HepG2 (cell line): ENCODE measurements around the gene MSMB. TPM values are rescaled to one million over a fixed set of nuclear protein-coding genes. Genes with fewer than 3 reads are reported as not detected.
A peak's percentile ranks its signal among the peaks of the same experiment; 100 is the strongest.

Source experiments
- BCL6 ChIP-seq: IDR thresholded peaks from 2 replicates; pipeline ENCODE4 v1.6.1; 2016; ENCODE audit warnings: missing genetic modification reagents, missing compliant biosample characterization
- CEBPZ ChIP-seq: IDR thresholded peaks from 2 replicates; pipeline ENCODE4 v1.6.1; 2012; ENCODE audit warnings: low read length, improper control_type of control experiment
- ISL2 ChIP-seq: sonication (generic); formaldehyde crosslinking; IDR thresholded peaks from 2 replicates; pipeline ENCODE4 v1.5.0; 2020; ENCODE audit warnings: missing genetic modification reagents
- KMT2B ChIP-seq: IDR thresholded peaks from 2 replicates; pipeline ENCODE4 v1.6.1; 2016; ENCODE audit warnings: missing genetic modification reagents, missing compliant biosample characterization
- LCORL ChIP-seq, 2 experiments: fragments of 450-650 bp in 1 of 2; sonication (generic) in 1 of 2; formaldehyde crosslinking in 1 of 2; IDR thresholded peaks; 2 replicates each; pipeline versions ENCODE4 v1.5.0 to v1.6.1; 2017 to 2020; ENCODE audit warnings: antibody characterized with exemption in 1 of 2, missing genetic modification reagents in 1 of 2
- NBN ChIP-seq: fragments of 450-650 bp; conservative IDR thresholded peaks from 2 replicates; pipeline ENCODE4 v1.6.1; 2017
- NFKB2 ChIP-seq: sonication (generic); formaldehyde crosslinking; IDR thresholded peaks from 2 replicates; pipeline ENCODE4 v1.4.0; 2020; ENCODE audit warnings: missing genetic modification reagents, borderline replicate concordance
- REPIN1 ChIP-seq: sonication (generic); formaldehyde crosslinking; IDR thresholded peaks from 2 replicates; pipeline ENCODE4 v1.8.0; 2022; ENCODE audit warnings: missing genetic modification reagents, low read depth, mild to moderate bottlenecking, borderline replicate concordance
- SMARCC2 ChIP-seq: fragments of 450-650 bp; IDR thresholded peaks from 2 replicates; pipeline ENCODE4 v1.6.1; 2017; ENCODE audit warnings: antibody characterized with exemption, mild to moderate bottlenecking
- TMF1 ChIP-seq: sonication (generic); formaldehyde crosslinking; IDR thresholded peaks from 2 replicates; pipeline ENCODE4 v1.8.1; 2022; ENCODE audit warnings: low read depth, missing genetic modification reagents
- YEATS4 ChIP-seq: sonication (generic); formaldehyde crosslinking; IDR thresholded peaks from 2 replicates; pipeline ENCODE4 v1.4.0; 2020; ENCODE audit warnings: missing genetic modification reagents, borderline replicate concordance
- ZBTB1 ChIP-seq: sonication (generic); formaldehyde crosslinking; IDR thresholded peaks from 2 replicates; pipeline ENCODE4 v1.4.0; 2020; ENCODE audit warnings: missing genetic modification reagents, borderline replicate concordance
- ZNF180 ChIP-seq: sonication (generic); formaldehyde crosslinking; IDR thresholded peaks from 2 replicates; pipeline ENCODE4 v1.4.0; 2020; ENCODE audit warnings: low read depth, missing genetic modification reagents, borderline replicate concordance
- ZNF317 ChIP-seq: sonication (generic); formaldehyde crosslinking; IDR thresholded peaks from 2 replicates; pipeline ENCODE4 v1.5.0; 2020; ENCODE audit warnings: mild to moderate bottlenecking, missing genetic modification reagents
- ZNF441 ChIP-seq: sonication (generic); formaldehyde crosslinking; IDR thresholded peaks from 2 replicates; pipeline ENCODE4 v1.7.0; 2021; ENCODE audit warnings: missing genetic modification reagents, borderline replicate concordance
- ZNF672 ChIP-seq: sonication (generic); formaldehyde crosslinking; IDR thresholded peaks from 2 replicates; pipeline ENCODE4 v1.8.1; 2022; ENCODE audit warnings: missing genetic modification reagents
- ZNF674 ChIP-seq: sonication (generic); formaldehyde crosslinking; IDR thresholded peaks from 2 replicates; pipeline ENCODE4 v1.5.0; 2020; ENCODE audit warnings: low read depth, mild to moderate bottlenecking, missing genetic modification reagents
- ZNF691 ChIP-seq: sonication (generic); formaldehyde crosslinking; IDR thresholded peaks from 2 replicates; pipeline ENCODE4 v1.4.0; 2020; ENCODE audit warnings: missing genetic modification reagents, low read depth, mild to moderate bottlenecking, borderline replicate concordance
- polyA plus RNA-seq, 8 experiments: library from polyadenylated mRNA; depleted of rRNA in 3 of 8; stranded (reverse) in 7 of 8; unstranded in 1 of 8; fragments of >200 nt; fragmentation: Illumina TruSeq in 4 of 8; extraction: Trizol in 4 of 8; gene quantifications; 2 replicates each; pipeline versions ENCODE4 v1.2.1 to v1.2.3, GENCODE V29; 2011 to 2016; ENCODE audit warnings: low read depth in 4 of 8, missing spikeins in 1 of 8, mixed read lengths in 1 of 8; ENCODE audit not compliant: insufficient read depth in 1 of 8
- total RNA-seq, 5 experiments: library from RNA; depleted of rRNA; stranded (reverse); fragments of >200 nt; fragmentation: Illumina TruSeq; extraction: Trizol; gene quantifications; 2 replicates each; pipeline ENCODE4 v1.2.3, GENCODE V29; 2016; ENCODE audit warnings: low read depth in 1 of 5
- TF ChIP-seq, protein P1 (sequence below): sonication (generic); formaldehyde crosslinking; IDR thresholded peaks from 2 replicates; pipeline ENCODE4 v1.4.0; 2020; ENCODE audit warnings: mild to moderate bottlenecking, missing genetic modification reagents
- TF ChIP-seq, protein P2 (sequence below): sonication (generic); formaldehyde crosslinking; IDR thresholded peaks from 2 replicates; pipeline ENCODE4 v1.5.1; 2020; ENCODE audit warnings: missing genetic modification reagents, mild to moderate bottlenecking, borderline replicate concordance

The MSMB gene
- total and polyA plus RNA-seq, 2 of the 13 experiments (the other 11 are each of a cell fraction or from before 2014, with no cell fraction given) = 0.84 TPM; not detected in 1

GRCh38 chr10:46035923-46036849 is 9.9 kb downstream of the MSMB start (continued):
- TF ChIP-seq ZNF672 (CRISPR knock-in tag) (no peak), BCL6 (CRISPR knock-in tag) (peak; percentile 62), NBN (no peak), CEBPZ (no peak), LCORL (IDR thresholded peaks at IDR 0.05) (no peak), LCORL (CRISPR knock-in tag; IDR thresholded peaks at IDR 0.05) (peak; percentile 90), REPIN1 (CRISPR knock-in tag) (peak; percentile 25; the same call in 1 of the 2 replicates), ZBTB1 (CRISPR knock-in tag) (no peak), ZNF441 (CRISPR knock-in tag) (peak; percentile 56; the same call in 1 of the 2 replicates), ZNF317 (CRISPR knock-in tag) (peak; percentile 84), ISL2 (CRISPR knock-in tag) (peak; percentile 65), KMT2B (no peak), SMARCC2 (no peak), ZNF180 (CRISPR knock-in tag) (no peak), ZNF674 (CRISPR knock-in tag) (no peak), NFKB2 (CRISPR knock-in tag) (peak; percentile 52; the same call in 1 of the 2 replicates), YEATS4 (CRISPR knock-in tag) (peak; percentile 60; the same call in 1 of the 2 replicates), ZNF691 (CRISPR knock-in tag) (no peak), TMF1 (CRISPR knock-in tag) (no peak)
- TF ChIP-seq, protein P1, sequence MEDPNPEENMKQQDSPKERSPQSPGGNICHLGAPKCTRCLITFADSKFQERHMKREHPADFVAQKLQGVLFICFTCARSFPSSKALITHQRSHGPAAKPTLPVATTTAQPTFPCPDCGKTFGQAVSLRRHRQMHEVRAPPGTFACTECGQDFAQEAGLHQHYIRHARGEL (CRISPR knock-in tag) = no peak
- TF ChIP-seq, protein P2, sequence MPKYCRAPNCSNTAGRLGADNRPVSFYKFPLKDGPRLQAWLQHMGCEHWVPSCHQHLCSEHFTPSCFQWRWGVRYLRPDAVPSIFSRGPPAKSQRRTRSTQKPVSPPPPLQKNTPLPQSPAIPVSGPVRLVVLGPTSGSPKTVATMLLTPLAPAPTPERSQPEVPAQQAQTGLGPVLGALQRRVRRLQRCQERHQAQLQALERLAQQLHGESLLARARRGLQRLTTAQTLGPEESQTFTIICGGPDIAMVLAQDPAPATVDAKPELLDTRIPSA (CRISPR knock-in tag) = peak; percentile 38; the same call in 1 of the 2 replicates
